H1 (cell line): ENCODE data around the gene PDK1.

Source experiments
- CREB1 ChIP-seq: IDR thresholded peaks from 2 replicates; pipeline ENCODE4 v1.6.1; 2012; ENCODE audit warnings: inconsistent platforms
- FOSL1 ChIP-seq: IDR thresholded peaks from 2 replicates; pipeline ENCODE4 v1.6.1; 2011; ENCODE audit warnings: mild to moderate bottlenecking, low read depth, low read length, moderate library complexity; ENCODE audit not compliant: insufficient read depth
- GABPA ChIP-seq: IDR thresholded peaks from 2 replicates; pipeline ENCODE4 v1.6.1; 2011; ENCODE audit warnings: mild to moderate bottlenecking, low read length, moderate library complexity, borderline replicate concordance; ENCODE audit not compliant: insufficient read depth
- POLR2A ChIP-seq, 2 experiments: IDR thresholded peaks; 1 replicate in 1 of 2; 2 replicates in 1 of 2; pipeline ENCODE4 v1.6.1; 2011; ENCODE audit warnings: low read depth in 2 of 2, low read length in 2 of 2, mild to moderate bottlenecking in 2 of 2; ENCODE audit errors: control extremely low read depth in 1 of 2
- POLR2AphosphoS5 ChIP-seq: IDR thresholded peaks from 2 replicates; pipeline ENCODE4 v1.6.1; 2011; ENCODE audit warnings: low read depth, low read length
- RXRA ChIP-seq: IDR thresholded peaks from 2 replicates; pipeline ENCODE4 v1.6.1; 2011; ENCODE audit warnings: low read depth, mild to moderate bottlenecking, low read length, moderate library complexity; ENCODE audit not compliant: insufficient read depth
- TF ChIP-seq, protein P1 (sequence below), 3 experiments: IDR thresholded peaks; 1 replicate in 2 of 3; 2 replicates in 1 of 3; pipeline versions ENCODE4 v1.5.1 to v1.6.1; 2011; ENCODE audit warnings: low read length in 3 of 3, mild to moderate bottlenecking in 3 of 3, inconsistent platforms in 2 of 3, low read depth in 1 of 3, moderate library complexity in 1 of 3; ENCODE audit not compliant: insufficient read depth in 1 of 3; ENCODE audit errors: control extremely low read depth in 1 of 3

DNA sequence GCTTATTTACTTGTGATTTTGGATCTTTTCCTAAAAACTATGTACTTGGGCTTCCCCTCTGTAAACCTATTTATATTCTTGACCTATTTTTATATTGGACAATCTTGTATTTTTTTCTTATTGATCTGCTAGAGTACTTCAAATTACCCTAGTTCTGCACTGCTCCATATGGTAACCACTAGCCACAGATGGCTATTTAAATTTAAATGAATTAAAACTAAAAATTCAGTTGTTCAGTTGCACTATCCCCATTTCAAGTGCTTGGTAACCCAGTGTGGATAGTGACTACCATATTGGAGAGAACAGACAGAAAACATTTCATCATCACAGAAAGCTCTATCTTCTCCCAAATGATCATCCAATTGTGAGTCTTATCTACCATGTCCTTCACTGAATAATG lies 74.3 kb downstream of the PDK1 start:
- TF ChIP-seq CREB1 (no peak), RXRA (no peak), GABPA (no peak), POLR2A (IDR thresholded peaks at IDR 0.05; ENCODE audit: control extremely low read depth in 1 of 2, low read depth in 2 of 2, low read length in 2 of 2) (no peak), FOSL1 (no peak), POLR2AphosphoS5 (no peak)
- TF ChIP-seq, protein P1, sequence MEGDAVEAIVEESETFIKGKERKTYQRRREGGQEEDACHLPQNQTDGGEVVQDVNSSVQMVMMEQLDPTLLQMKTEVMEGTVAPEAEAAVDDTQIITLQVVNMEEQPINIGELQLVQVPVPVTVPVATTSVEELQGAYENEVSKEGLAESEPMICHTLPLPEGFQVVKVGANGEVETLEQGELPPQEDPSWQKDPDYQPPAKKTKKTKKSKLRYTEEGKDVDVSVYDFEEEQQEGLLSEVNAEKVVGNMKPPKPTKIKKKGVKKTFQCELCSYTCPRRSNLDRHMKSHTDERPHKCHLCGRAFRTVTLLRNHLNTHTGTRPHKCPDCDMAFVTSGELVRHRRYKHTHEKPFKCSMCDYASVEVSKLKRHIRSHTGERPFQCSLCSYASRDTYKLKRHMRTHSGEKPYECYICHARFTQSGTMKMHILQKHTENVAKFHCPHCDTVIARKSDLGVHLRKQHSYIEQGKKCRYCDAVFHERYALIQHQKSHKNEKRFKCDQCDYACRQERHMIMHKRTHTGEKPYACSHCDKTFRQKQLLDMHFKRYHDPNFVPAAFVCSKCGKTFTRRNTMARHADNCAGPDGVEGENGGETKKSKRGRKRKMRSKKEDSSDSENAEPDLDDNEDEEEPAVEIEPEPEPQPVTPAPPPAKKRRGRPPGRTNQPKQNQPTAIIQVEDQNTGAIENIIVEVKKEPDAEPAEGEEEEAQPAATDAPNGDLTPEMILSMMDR (IDR thresholded peaks at IDR 0.05; ENCODE audit: control extremely low read depth in 1 of 3, insufficient read depth in 1 of 3, low read depth in 1 of 3, low read length in 3 of 3) = no peak
